Ishikawa (cell line): ENCODE measurements around the gene CPLANE1.

Experiments
- CEBPB ChIP-seq: IDR thresholded peaks from 2 replicates; pipeline ENCODE4 v1.6.1; 2012
- CREB1 ChIP-seq: IDR thresholded peaks from 2 replicates; pipeline ENCODE4 v1.6.1; 2012; ENCODE audit warnings: low read depth
- EGR1 ChIP-seq: IDR thresholded peaks from 2 replicates; pipeline ENCODE4 v1.6.1; 2012
- EP300 ChIP-seq: IDR thresholded peaks from 2 replicates; pipeline ENCODE4 v1.6.1; 2012; ENCODE audit warnings: borderline replicate concordance
- FOXM1 ChIP-seq: IDR thresholded peaks from 2 replicates; pipeline ENCODE4 v1.6.1; 2012; ENCODE audit warnings: low read depth, borderline replicate concordance
- NFIC ChIP-seq: IDR thresholded peaks from 2 replicates; pipeline ENCODE4 v1.6.1; 2012
- RAD21 ChIP-seq: IDR thresholded peaks from 2 replicates; pipeline ENCODE4 v1.6.1; 2012; ENCODE audit warnings: low read depth
- TAF1 ChIP-seq: IDR thresholded peaks from 2 replicates; pipeline ENCODE4 v1.6.1; 2012; ENCODE audit warnings: low read depth, mild to moderate bottlenecking
- TCF12 ChIP-seq: IDR thresholded peaks from 2 replicates; pipeline ENCODE4 v1.6.1; 2012; ENCODE audit warnings: low read depth
- TEAD4 ChIP-seq: IDR thresholded peaks from 2 replicates; pipeline ENCODE4 v1.6.1; 2012
- YY1 ChIP-seq: IDR thresholded peaks from 2 replicates; pipeline ENCODE4 v1.6.1; 2012; ENCODE audit warnings: low read depth
- ZBTB7A ChIP-seq: IDR thresholded peaks from 2 replicates; pipeline ENCODE4 v1.6.1; 2012; ENCODE audit warnings: low read depth
- TF ChIP-seq, protein P1 (sequence below): IDR thresholded peaks from 2 replicates; pipeline ENCODE4 v1.6.1; 2012
- TF ChIP-seq, protein P2 (sequence below): IDR thresholded peaks from 2 replicates; pipeline ENCODE4 v1.6.1; 2012; ENCODE audit warnings: low read depth, mild to moderate bottlenecking
- TF ChIP-seq, protein P3 (sequence below): IDR thresholded peaks from 2 replicates; pipeline ENCODE4 v1.6.1; 2012

CPLANE1 gene

DNA sequence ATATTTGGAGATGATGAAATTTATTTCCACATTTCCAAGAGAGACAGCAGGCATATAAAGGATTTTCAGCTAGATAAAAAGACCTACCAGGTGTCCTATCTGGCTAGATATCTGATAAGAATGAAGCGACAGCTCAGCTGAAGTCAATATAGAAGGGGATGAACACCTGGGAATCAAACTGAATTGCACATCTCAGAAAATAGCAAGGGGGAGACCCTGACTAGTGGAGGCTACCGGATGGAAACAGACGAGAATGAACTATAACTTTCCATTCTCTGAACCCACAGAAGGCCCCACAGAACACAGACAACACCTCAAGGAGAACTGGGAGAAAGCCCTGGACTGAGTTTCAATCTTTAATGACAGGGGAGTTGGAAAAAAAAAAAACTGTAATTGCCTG lies 51.1 kb downstream of the CPLANE1 start:
- TF ChIP-seq, protein P1, sequence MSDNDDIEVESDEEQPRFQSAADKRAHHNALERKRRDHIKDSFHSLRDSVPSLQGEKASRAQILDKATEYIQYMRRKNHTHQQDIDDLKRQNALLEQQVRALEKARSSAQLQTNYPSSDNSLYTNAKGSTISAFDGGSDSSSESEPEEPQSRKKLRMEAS = no peak
- TF ChIP-seq TEAD4 = no peak
- TF ChIP-seq YY1 = no peak
- no peak for TF ChIP-seq TAF1
- TF ChIP-seq, protein P2, sequence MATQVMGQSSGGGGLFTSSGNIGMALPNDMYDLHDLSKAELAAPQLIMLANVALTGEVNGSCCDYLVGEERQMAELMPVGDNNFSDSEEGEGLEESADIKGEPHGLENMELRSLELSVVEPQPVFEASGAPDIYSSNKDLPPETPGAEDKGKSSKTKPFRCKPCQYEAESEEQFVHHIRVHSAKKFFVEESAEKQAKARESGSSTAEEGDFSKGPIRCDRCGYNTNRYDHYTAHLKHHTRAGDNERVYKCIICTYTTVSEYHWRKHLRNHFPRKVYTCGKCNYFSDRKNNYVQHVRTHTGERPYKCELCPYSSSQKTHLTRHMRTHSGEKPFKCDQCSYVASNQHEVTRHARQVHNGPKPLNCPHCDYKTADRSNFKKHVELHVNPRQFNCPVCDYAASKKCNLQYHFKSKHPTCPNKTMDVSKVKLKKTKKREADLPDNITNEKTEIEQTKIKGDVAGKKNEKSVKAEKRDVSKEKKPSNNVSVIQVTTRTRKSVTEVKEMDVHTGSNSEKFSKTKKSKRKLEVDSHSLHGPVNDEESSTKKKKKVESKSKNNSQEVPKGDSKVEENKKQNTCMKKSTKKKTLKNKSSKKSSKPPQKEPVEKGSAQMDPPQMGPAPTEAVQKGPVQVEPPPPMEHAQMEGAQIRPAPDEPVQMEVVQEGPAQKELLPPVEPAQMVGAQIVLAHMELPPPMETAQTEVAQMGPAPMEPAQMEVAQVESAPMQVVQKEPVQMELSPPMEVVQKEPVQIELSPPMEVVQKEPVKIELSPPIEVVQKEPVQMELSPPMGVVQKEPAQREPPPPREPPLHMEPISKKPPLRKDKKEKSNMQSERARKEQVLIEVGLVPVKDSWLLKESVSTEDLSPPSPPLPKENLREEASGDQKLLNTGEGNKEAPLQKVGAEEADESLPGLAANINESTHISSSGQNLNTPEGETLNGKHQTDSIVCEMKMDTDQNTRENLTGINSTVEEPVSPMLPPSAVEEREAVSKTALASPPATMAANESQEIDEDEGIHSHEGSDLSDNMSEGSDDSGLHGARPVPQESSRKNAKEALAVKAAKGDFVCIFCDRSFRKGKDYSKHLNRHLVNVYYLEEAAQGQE = no peak
- TF ChIP-seq RAD21 = no peak
- TF ChIP-seq FOXM1 = no peak
- TF ChIP-seq ZBTB7A = no peak
- TF ChIP-seq EP300 = no peak

DNA sequence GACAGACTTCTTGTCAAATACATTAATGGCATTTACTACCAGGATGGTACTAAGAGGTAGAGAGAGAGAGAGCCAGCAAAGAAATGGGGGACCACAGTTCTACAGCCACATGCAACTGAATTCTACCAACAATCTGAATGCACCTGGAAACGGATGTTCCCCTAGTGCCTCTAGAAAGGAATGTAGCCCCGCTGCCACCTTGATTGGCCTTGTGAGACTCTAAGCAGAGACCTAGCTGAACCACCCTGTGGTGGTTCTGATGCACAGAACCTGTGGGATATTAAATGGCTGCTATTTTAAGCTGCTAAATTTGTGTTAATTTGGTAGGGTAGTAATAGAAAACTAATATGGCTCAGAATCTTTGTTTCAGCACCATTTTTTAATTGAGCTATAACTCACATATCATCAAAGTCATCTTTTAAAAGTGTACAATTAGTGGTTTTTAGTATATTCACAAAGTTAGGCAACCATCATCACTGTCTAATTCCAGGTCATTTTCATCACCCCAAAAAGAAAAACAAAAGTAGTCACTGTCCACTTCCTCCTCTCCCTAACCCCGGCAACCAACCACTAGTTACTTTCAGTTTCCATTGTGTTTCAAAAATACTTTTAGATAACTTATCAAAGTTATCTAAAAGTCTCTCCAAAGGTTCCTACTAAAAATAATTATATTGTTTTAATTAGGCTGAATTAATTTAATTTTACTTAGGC lies 51.7 kb downstream of the CPLANE1 start:
- TF ChIP-seq TEAD4 = no peak
- no peak for TF ChIP-seq EGR1
- TF ChIP-seq, protein P1 = no peak
- TF ChIP-seq RAD21 = no peak
- TF ChIP-seq NFIC = no peak
- TF ChIP-seq TCF12 = no peak
- TF ChIP-seq, protein P3, sequence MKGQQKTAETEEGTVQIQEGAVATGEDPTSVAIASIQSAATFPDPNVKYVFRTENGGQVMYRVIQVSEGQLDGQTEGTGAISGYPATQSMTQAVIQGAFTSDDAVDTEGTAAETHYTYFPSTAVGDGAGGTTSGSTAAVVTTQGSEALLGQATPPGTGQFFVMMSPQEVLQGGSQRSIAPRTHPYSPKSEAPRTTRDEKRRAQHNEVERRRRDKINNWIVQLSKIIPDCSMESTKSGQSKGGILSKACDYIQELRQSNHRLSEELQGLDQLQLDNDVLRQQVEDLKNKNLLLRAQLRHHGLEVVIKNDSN = no peak
- no peak for TF ChIP-seq CEBPB

DNA sequence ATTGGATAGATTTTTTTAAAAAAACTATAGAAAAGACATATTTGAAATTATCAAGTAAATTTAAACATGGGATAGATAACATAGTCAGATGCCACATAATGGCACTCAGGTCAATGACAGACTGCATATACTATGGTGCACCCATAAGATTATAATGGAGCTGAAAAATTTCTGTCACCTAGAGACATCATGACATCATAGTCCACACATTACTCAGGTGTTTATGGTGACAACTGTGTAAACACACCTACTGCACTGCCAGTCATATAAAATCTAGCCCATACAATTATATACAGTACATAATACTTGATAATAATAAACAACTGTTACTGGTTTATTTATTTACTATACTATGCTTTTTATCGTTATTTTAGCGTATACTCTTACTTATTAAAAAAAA lies 58.6 kb downstream of the CPLANE1 start:
- TF ChIP-seq ZBTB7A (no peak), FOXM1 (no peak), CEBPB (no peak), TEAD4 (no peak), NFIC (no peak), CREB1 (no peak), YY1 (no peak), EP300 (no peak), RAD21 (no peak), TCF12 (no peak), TAF1 (no peak), EGR1 (no peak)
- TF ChIP-seq, protein P1 = no peak
- TF ChIP-seq, protein P3 = no peak
- TF ChIP-seq, protein P2 = no peak

DNA sequence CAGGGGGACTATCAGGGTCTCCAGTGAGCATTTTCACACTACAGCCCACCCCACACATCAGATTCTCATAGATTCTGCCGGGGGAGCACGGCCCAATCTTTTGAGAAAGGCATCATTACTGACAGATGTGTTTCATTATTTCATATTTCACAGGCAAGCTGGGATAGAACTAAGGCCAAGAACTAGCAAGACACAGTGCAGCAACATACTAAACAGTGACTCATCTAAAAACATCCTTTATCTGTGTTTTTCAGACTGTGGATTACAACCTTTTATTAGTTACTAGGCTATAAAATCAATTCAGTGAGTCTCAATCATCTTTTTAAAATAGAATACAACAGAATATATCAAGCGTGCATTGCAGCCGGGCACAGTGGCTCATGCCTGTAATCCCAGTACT lies 59.8 kb downstream of the CPLANE1 start:
- TF ChIP-seq FOXM1 (no peak), CEBPB (no peak), TAF1 (no peak), TEAD4 (no peak)
- TF ChIP-seq, protein P2 = no peak
